Vagina (tissue), 2 donors: Measurements from ENCODE around the gene FOCAD.
"Not testable (repeated sequence)": the region's sequence is repeated elsewhere in the genome, so short reads cannot be mapped to it uniquely, and the experiment has no call there.

ENCODE experiments used
- POLR2A ChIP-seq, 2 donors: fragments of 450-650 bp; IDR thresholded peaks; one replicate each; pipeline ENCODE4 v1.6.1; 2017; ENCODE audit warnings: antibody characterized with exemption in 2 of 2, mild to moderate bottlenecking in 2 of 2, moderate library complexity in 2 of 2
- POLR2AphosphoS5 ChIP-seq, 2 donors: sonication (generic); formaldehyde crosslinking; IDR thresholded peaks; one replicate each; pipeline ENCODE4 v1.9.0; 2017; ENCODE audit warnings: antibody characterized with exemption in 2 of 2, mild to moderate bottlenecking in 2 of 2, low read depth in 1 of 2; ENCODE audit not compliant: insufficient read depth in 1 of 2
- TF ChIP-seq, protein P1 (sequence below), 3 experiments: fragments of 450-650 bp in 2 of 3; fragments of 200-600 bp in 1 of 3; sonication (generic) in 1 of 3; IDR thresholded peaks; one replicate each; pipeline ENCODE4 v1.5.1; 2017 to 2019; ENCODE audit warnings: antibody characterized with exemption in 3 of 3, mild to moderate bottlenecking in 2 of 3, moderate library complexity in 2 of 3

DNA sequence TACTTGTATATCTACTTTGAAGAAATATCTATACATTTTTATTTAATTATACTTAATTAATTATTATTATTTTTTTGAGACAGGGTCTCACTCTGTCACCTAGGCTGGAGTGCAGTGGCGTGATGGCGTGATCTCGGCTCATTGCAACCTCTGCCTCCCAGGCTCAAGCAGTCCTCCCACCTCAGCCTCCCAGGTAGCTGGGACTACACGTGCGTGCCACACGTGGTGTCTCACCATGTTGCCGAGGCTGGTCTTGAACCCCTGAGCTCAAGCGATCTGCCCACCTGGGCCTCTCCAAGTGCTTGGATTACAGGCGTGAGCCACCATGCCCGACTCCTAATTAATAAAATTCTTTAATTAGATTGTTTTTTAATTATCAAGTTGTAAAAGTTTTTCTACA, 10.5 kb upstream of the FOCAD start:
- TF ChIP-seq, protein P1, sequence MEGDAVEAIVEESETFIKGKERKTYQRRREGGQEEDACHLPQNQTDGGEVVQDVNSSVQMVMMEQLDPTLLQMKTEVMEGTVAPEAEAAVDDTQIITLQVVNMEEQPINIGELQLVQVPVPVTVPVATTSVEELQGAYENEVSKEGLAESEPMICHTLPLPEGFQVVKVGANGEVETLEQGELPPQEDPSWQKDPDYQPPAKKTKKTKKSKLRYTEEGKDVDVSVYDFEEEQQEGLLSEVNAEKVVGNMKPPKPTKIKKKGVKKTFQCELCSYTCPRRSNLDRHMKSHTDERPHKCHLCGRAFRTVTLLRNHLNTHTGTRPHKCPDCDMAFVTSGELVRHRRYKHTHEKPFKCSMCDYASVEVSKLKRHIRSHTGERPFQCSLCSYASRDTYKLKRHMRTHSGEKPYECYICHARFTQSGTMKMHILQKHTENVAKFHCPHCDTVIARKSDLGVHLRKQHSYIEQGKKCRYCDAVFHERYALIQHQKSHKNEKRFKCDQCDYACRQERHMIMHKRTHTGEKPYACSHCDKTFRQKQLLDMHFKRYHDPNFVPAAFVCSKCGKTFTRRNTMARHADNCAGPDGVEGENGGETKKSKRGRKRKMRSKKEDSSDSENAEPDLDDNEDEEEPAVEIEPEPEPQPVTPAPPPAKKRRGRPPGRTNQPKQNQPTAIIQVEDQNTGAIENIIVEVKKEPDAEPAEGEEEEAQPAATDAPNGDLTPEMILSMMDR (IDR thresholded peaks at IDR 0.05), result not testable (repeated sequence)
- not testable (repeated sequence) for TF ChIP-seq POLR2A (IDR thresholded peaks at IDR 0.05); POLR2AphosphoS5 (IDR thresholded peaks at IDR 0.05; ENCODE audit: insufficient read depth in 1 of 2, low read depth in 1 of 2)
